ENCODE results near the gene KIR3DL3.

DNA sequence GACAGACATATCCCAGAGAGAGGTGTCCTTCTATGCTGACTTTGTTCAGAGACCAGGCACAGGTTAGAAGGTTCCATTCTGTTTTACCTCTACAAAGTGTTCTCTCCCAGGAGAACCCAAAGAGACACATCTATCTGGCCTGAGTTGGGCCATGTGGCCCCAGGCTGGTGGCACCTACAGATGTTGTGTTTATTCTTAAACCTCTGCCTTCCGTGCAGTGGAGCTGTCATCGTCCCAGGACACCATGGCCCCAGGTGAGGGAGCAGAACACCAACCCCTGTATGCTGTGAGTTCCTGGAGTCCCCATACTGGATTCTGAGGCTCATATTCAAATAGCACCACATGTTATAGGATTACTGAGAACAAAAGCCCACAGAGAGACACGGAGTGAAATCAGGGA, 3.9 kb downstream of the KIR3DL3 start:
- TF ChIP-seq CHD2 (IDR thresholded peaks at IDR 0.05; ENCODE audit: low read depth, low read length) (no peak), POLR2AphosphoS5 (IDR thresholded peaks at IDR 0.05; ENCODE audit: control insufficient read depth, insufficient read depth, low read depth, low read length) (no peak), ZNF589 (CRISPR knock-in tag; IDR thresholded peaks at IDR 0.05; ENCODE audit: low read depth) (no peak)
- TF ChIP-seq, protein P1, sequence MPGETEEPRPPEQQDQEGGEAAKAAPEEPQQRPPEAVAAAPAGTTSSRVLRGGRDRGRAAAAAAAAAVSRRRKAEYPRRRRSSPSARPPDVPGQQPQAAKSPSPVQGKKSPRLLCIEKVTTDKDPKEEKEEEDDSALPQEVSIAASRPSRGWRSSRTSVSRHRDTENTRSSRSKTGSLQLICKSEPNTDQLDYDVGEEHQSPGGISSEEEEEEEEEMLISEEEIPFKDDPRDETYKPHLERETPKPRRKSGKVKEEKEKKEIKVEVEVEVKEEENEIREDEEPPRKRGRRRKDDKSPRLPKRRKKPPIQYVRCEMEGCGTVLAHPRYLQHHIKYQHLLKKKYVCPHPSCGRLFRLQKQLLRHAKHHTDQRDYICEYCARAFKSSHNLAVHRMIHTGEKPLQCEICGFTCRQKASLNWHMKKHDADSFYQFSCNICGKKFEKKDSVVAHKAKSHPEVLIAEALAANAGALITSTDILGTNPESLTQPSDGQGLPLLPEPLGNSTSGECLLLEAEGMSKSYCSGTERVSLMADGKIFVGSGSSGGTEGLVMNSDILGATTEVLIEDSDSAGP (CRISPR knock-in tag; IDR thresholded peaks at IDR 0.05), result no peak
